DOHH2 (cell line): ENCODE results near the gene DNA2.

Source experiments
- H3F3A ChIP-seq: fragments of 200-600 bp; sonication (generic), shearing (Covaris generic); 2 replicates; pipeline ENCODE4 v1.6.0; 2016; ENCODE audit warnings: antibody characterized with exemption, mild to moderate bottlenecking; ENCODE audit not compliant: control insufficient read depth, insufficient read depth
- H3K27ac ChIP-seq: fragments of 200-600 bp; sonication (generic); 2 replicates; pipeline ENCODE4 v1.5.1; 2014; ENCODE audit warnings: low read depth, mild to moderate bottlenecking, low read length, moderate library complexity
- H3K27me3 ChIP-seq: fragments of 200-600 bp; sonication (generic); 2 replicates; pipeline ENCODE4 v1.6.1; 2014; ENCODE audit warnings: mild to moderate bottlenecking, low read length, mixed read lengths; ENCODE audit not compliant: control insufficient read depth
- H3K36me3 ChIP-seq: fragments of 200-600 bp; sonication (generic); 2 replicates; pipeline ENCODE4 v1.6.1; 2014; ENCODE audit warnings: mild to moderate bottlenecking, low read length, moderate library complexity, mixed read lengths; ENCODE audit not compliant: control insufficient read depth
- H3K4me1 ChIP-seq: fragments of 200-600 bp; sonication (generic); 2 replicates; pipeline ENCODE4 v1.6.1; 2014; ENCODE audit warnings: mild to moderate bottlenecking, low read length, mixed read lengths; ENCODE audit not compliant: control insufficient read depth
- H3K4me2 ChIP-seq: fragments of 200-600 bp; sonication (generic); 2 replicates; pipeline ENCODE4 v1.6.0; 2014; ENCODE audit warnings: mild to moderate bottlenecking, low read length, moderate library complexity
- H3K4me3 ChIP-seq: fragments of 200-600 bp; sonication (generic); 2 replicates; pipeline ENCODE4 v1.5.1; 2014; ENCODE audit warnings: mild to moderate bottlenecking, low read length, mixed read lengths
- H3K79me2 ChIP-seq: fragments of 200-600 bp; sonication (generic); 2 replicates; pipeline ENCODE4 v1.6.1; 2014; ENCODE audit warnings: mild to moderate bottlenecking, low read length, mixed read lengths; ENCODE audit not compliant: control insufficient read depth
- H3K9me2 ChIP-seq: fragments of 200-600 bp; sonication (generic); replicated peaks from 2 replicates; pipeline ENCODE4 v1.6.1; 2014; ENCODE audit warnings: mild to moderate bottlenecking, low read length, mixed read lengths; ENCODE audit not compliant: control insufficient read depth
- H3K9me3 ChIP-seq: fragments of 200-600 bp; sonication (generic); 2 replicates; pipeline ENCODE4 v1.6.1; 2014; ENCODE audit warnings: antibody characterized with exemption, low read length, mixed read lengths; ENCODE audit not compliant: control insufficient read depth, insufficient read depth
- H4K20me1 ChIP-seq: fragments of 200-600 bp; sonication (generic); 2 replicates; pipeline ENCODE4 v1.6.0; 2014; ENCODE audit warnings: low read depth, mild to moderate bottlenecking, antibody characterized with exemption, low read length, moderate library complexity; ENCODE audit not compliant: control insufficient read depth, insufficient read depth
- CTCF ChIP-seq: fragments of 200-600 bp; sonication (generic); IDR thresholded peaks from one replicate; pipeline ENCODE4 v1.5.1; 2014; ENCODE audit warnings: antibody characterized with exemption, mild to moderate bottlenecking, low read depth, low read length; ENCODE audit not compliant: poor library complexity, severe bottlenecking
- EZH2phosphoT487 ChIP-seq: fragments of 200-600 bp; sonication (generic); IDR thresholded peaks from 2 replicates; pipeline ENCODE4 v1.6.1; 2017; ENCODE audit warnings: borderline replicate concordance, mild to moderate bottlenecking, antibody characterized with exemption, low read length, moderate library complexity, mixed read lengths

DNA2 gene

DNA sequence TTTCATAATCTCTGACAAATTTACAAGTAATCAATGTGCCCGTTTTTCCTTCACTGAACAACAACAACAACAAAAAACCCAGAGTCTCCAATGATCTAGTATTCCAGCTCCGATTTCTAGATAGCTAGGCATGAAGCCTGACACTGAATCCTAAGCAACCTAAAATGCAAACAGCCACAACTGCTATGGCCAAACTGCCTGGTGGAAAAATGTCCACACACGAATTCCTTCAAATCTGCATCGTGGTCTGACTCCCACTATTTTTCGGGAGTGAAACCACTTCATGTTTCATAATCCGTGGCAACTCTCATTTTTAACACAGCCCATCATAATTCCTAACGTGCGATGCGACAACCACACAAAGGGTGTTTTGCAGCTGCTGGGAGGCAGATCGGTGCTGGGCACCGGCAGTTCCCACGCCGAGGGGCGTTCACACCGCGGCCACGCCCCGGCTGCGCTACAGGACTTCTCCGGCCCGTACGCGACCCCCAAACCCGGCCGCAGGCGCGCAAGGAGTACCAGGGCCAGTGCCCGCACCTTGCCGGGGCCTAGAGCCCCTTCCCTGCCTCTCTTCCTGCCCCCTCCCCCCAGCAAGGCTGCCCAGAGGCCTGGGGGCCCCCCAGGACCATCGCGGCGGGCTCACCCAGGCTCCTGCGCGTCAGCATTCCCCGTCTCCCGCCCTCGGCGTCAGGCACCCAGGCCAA, 65.5 kb downstream of the DNA2 start:
- H3K79me2 ChIP-seq, result peaks cover 35% of the 10 kb centered on the region
- H4K20me1 ChIP-seq, result no peaks in the 10 kb centered on the region
- no peak for TF ChIP-seq EZH2phosphoT487
- TF ChIP-seq CTCF, result no peak
- peaks cover 17% of the 10 kb centered on the region for H3K4me1 ChIP-seq
- peak overlapping the region; percentile 79 for H3K4me2 ChIP-seq
- H3K36me3 ChIP-seq, result peaks cover 7% of the 10 kb centered on the region
- no peaks in the 10 kb centered on the region for H3K27me3 ChIP-seq
- no peaks in the 10 kb centered on the region for H3K9me3 ChIP-seq
- H3K4me3 ChIP-seq, result peak overlapping the region; percentile 93
- H3K27ac ChIP-seq, result peak overlapping the region; percentile 6; the same call in 1 of the 2 replicates
- H3F3A ChIP-seq, result peaks cover 22% of the 10 kb centered on the region
- H3K9me2 ChIP-seq, result no peaks in the 10 kb centered on the region

DNA sequence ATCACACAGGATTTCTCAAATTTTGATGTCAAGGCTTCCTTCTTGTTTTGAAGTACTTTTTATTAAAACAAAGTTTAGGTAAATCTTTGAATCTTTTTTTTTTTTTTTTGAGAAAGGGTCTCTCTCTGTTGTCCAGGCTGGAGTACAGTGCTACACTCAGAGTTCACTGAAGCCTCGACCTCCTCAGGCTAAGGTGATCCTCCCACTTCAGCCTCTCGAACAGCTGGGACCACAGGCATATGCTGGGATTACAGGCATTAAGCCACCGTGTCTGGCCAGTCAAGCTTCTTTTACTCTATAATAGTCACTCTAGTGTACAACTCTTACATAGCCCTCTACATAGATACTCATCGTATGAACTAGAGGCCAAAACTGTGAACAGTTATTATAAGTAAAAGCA, 68.1 kb downstream of the DNA2 start:
- no peaks in the 10 kb centered on the region for H3K9me3 ChIP-seq
- H3K27me3 ChIP-seq, result no peaks in the 10 kb centered on the region
- no peak overlapping the region for H3K4me3 ChIP-seq
- H3K79me2 ChIP-seq, result peaks cover 35% of the 10 kb centered on the region
- peaks cover 17% of the 10 kb centered on the region for H3K4me1 ChIP-seq
- H4K20me1 ChIP-seq, result no peaks in the 10 kb centered on the region
- H3K36me3 ChIP-seq, result peaks cover 14% of the 10 kb centered on the region
- H3K27ac ChIP-seq, result no peak overlapping the region
- TF ChIP-seq CTCF (no peak), EZH2phosphoT487 (no peak)
- H3F3A ChIP-seq, result peaks cover 6% of the 10 kb centered on the region
- H3K4me2 ChIP-seq, result no peak overlapping the region
- H3K9me2 ChIP-seq, result no peaks in the 10 kb centered on the region

DNA sequence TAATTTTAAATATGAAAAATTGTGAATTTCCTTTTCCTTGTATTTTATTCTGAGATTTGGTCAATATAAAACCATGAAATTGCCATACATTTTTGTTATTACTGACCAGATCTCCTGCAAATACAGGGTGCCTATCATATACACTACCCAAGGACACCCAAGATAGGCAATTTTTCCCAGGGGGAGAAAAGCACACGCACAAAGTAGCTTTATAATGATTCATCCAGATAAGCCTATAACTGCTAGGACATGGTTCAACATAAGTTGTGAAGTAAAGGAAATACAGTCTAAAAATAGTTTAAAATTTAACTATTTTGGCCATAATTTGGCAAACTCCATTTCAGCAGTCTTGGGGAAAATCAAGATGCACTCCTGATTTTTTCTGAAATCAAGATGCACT, 69.5 kb downstream of the DNA2 start:
- no peaks in the 10 kb centered on the region for H3K27me3 ChIP-seq
- TF ChIP-seq CTCF (no peak), EZH2phosphoT487 (no peak)
- H3K4me1 ChIP-seq, result peaks cover 11% of the 10 kb centered on the region
- peaks cover 35% of the 10 kb centered on the region for H3K79me2 ChIP-seq
- peaks cover 14% of the 10 kb centered on the region for H3K36me3 ChIP-seq
- no peak overlapping the region for H3K4me2 ChIP-seq
- no peak overlapping the region for H3K4me3 ChIP-seq
- no peaks in the 10 kb centered on the region for H3K9me3 ChIP-seq
- no peaks in the 10 kb centered on the region for H4K20me1 ChIP-seq
- H3K27ac ChIP-seq, result no peak overlapping the region
- peaks cover 5% of the 10 kb centered on the region; the same call in 1 of the 2 replicates for H3F3A ChIP-seq
- H3K9me2 ChIP-seq, result no peaks in the 10 kb centered on the region
